GM23338 (cell line): ENCODE data around the gene CBARP. TPM values are rescaled to one million over a fixed set of nuclear protein-coding genes. Genes with fewer than 3 reads are reported as not detected.

Experiments
- ATAC-seq: fragments of 200-7000 bp; cut with Tn5 transposase; 3 replicates; pipeline ENCODE4 v1.9.1; 2020
- DNase-seq: peaks from one replicate; pipeline ENCODE4 v3.0.0-alpha.2; 2015; ENCODE audit warnings: low spot score
- H2AFZ ChIP-seq: fragments of 200-600 bp; sonication (generic); 2 replicates; pipeline ENCODE4 v1.8.0; 2016; ENCODE audit warnings: antibody characterized with exemption, mild to moderate bottlenecking, moderate library complexity
- H3F3A ChIP-seq: fragments of 200-600 bp; sonication (generic); replicated peaks from 2 replicates; pipeline ENCODE4 v1.8.0; 2017; ENCODE audit warnings: antibody characterized with exemption, mixed run types, low read depth
- H3K27ac ChIP-seq: fragments of 200-600 bp; sonication (generic); 2 replicates; pipeline ENCODE4 v1.6.1; 2016; ENCODE audit warnings: low read depth
- H3K27me3 ChIP-seq: fragments of 200-600 bp; sonication (generic); 2 replicates; pipeline ENCODE4 v1.8.0; 2016; ENCODE audit warnings: mild to moderate bottlenecking, mixed run types, moderate library complexity; ENCODE audit not compliant: insufficient read depth
- H3K36me3 ChIP-seq: fragments of 200-600 bp; sonication (generic); 2 replicates; pipeline ENCODE4 v1.8.0; 2016; ENCODE audit warnings: mild to moderate bottlenecking; ENCODE audit not compliant: insufficient read depth
- H3K4me1 ChIP-seq: fragments of 200-600 bp; sonication (generic); 2 replicates; pipeline ENCODE4 v1.8.0; 2016; ENCODE audit warnings: mild to moderate bottlenecking, moderate library complexity; ENCODE audit not compliant: insufficient read depth
- H3K4me2 ChIP-seq: fragments of 200-600 bp; sonication (generic); 2 replicates; pipeline ENCODE4 v1.7.1; 2017; ENCODE audit warnings: mixed run types
- H3K4me3 ChIP-seq: fragments of 200-600 bp; sonication (generic); 2 replicates; pipeline ENCODE4 v1.6.1; 2016; ENCODE audit warnings: mixed run types
- H3K79me2 ChIP-seq: fragments of 200-600 bp; sonication (generic); replicated peaks from 2 replicates; pipeline ENCODE4 v1.8.0; 2017; ENCODE audit warnings: mild to moderate bottlenecking; ENCODE audit not compliant: insufficient read depth
- H3K9me2 ChIP-seq: fragments of 200-600 bp; sonication (generic); 2 replicates; pipeline ENCODE4 v1.8.0; 2017; ENCODE audit not compliant: insufficient read depth
- H4K20me1 ChIP-seq: fragments of 200-600 bp; sonication (generic); replicated peaks from 2 replicates; pipeline ENCODE4 v1.8.0; 2017; ENCODE audit warnings: mild to moderate bottlenecking; ENCODE audit not compliant: insufficient read depth
- H3K27ac Mint-ChIP-seq: 2 replicates; pipeline ENCODE4 v1.8.0; 2020; ENCODE audit warnings: inconsistent platforms, mild to moderate bottlenecking, moderate library complexity, mixed read lengths
- H3K27me3 Mint-ChIP-seq: 3 replicates; pipeline ENCODE4 v1.8.0; 2022; ENCODE audit warnings: low read depth, mild to moderate bottlenecking, moderate library complexity, mixed read lengths, inconsistent platforms; ENCODE audit not compliant: insufficient read depth, poor library complexity
- H3K36me3 Mint-ChIP-seq: 3 replicates; pipeline ENCODE4 v1.8.0; 2021; ENCODE audit warnings: low read depth, mild to moderate bottlenecking, inconsistent platforms, moderate library complexity, mixed read lengths
- H3K4me1 Mint-ChIP-seq: 3 replicates; pipeline ENCODE4 v1.8.0; 2020; ENCODE audit warnings: mild to moderate bottlenecking, inconsistent platforms, mixed read lengths
- H3K4me3 Mint-ChIP-seq: 3 replicates; pipeline ENCODE4 v1.8.0; 2021; ENCODE audit warnings: moderate library complexity, mild to moderate bottlenecking, inconsistent platforms, mixed read lengths
- H3K9me3 Mint-ChIP-seq: 3 replicates; pipeline ENCODE4 v1.8.0; 2020; ENCODE audit warnings: moderate library complexity, mild to moderate bottlenecking, inconsistent platforms, mixed read lengths
- CTCF ChIP-seq, 2 experiments: fragments of 200-600 bp in 1 of 2; sonication (generic) in 1 of 2; conservative IDR thresholded peaks; 2 replicates each; pipeline versions ENCODE4 v1.5.1 to v1.6.1; 2016 to 2017; ENCODE audit warnings: antibody characterized with exemption in 2 of 2, low read depth in 2 of 2, mild to moderate bottlenecking in 2 of 2, moderate library complexity in 1 of 2
- EZH2 ChIP-seq: fragments of 200-600 bp; sonication (generic); IDR thresholded peaks from one replicate; pipeline ENCODE4 v1.8.0; 2017; ENCODE audit warnings: antibody characterized with exemption, mild to moderate bottlenecking, low read depth; ENCODE audit not compliant: unreplicated experiment
- JUNB ChIP-seq: IDR thresholded peaks from one replicate; pipeline ENCODE4 v1.6.1; 2016; ENCODE audit warnings: antibody characterized with exemption; ENCODE audit not compliant: unreplicated experiment
- NANOG ChIP-seq: IDR thresholded peaks from 2 replicates; pipeline ENCODE4 v1.6.1; 2016; ENCODE audit warnings: antibody characterized with exemption, borderline replicate concordance
- REST ChIP-seq: IDR thresholded peaks from one replicate; pipeline ENCODE4 v1.6.1; 2018; ENCODE audit warnings: antibody characterized with exemption; ENCODE audit not compliant: unreplicated experiment
- STAT1 ChIP-seq: IDR thresholded peaks from one replicate; pipeline ENCODE4 v1.6.1; 2016; ENCODE audit warnings: antibody characterized with exemption; ENCODE audit not compliant: unreplicated experiment
- ZNF462 ChIP-seq: fragments of 250-450 bp; sonication (Bioruptor Pico); IDR thresholded peaks from 2 replicates; pipeline ENCODE4 v1.5.0; 2020; ENCODE audit warnings: mild to moderate bottlenecking, moderate library complexity
- polyA plus RNA-seq: library from polyadenylated mRNA; unstranded; fragments of >200 nt; fragmentation: Nextera tagmentation; extraction: Ambion mirVana; gene quantifications from 2 replicates; pipeline ENCODE4 v1.2.1, GENCODE V29; 2016
- total RNA-seq: library from RNA; depleted of rRNA; stranded (reverse); fragments of >200 nt; shearing (Covaris generic); gene quantifications from 2 replicates; pipeline ENCODE4 v1.2.3, GENCODE V29; 2014

The CBARP gene
- total and polyA plus RNA-seq, 2 experiments from 2014 or later, result 2.0 to 14.1 TPM

- TF ChIP-seq REST (no peak), STAT1 (no peak)
Observed at GRCh38 chr19:1285737-1286360, 48.0 kb upstream of the CBARP start, which contains the start of gene EFNA2 (continued).

- no peaks in the 10 kb centered on the region for H3K9me2 ChIP-seq
- peaks cover 26% of the 10 kb centered on the region for H3K27me3 ChIP-seq
- ATAC-seq (peak; percentile 26), DNase-seq (peak; percentile 68)
- Mint-ChIP-seq H3K27ac (no peak overlapping the region), H3K9me3 (no peaks in the 10 kb centered on the region), H3K4me3 (peak overlapping the region; percentile 55), H3K36me3 (no peaks in the 10 kb centered on the region), H3K4me1 (peaks cover 13% of the 10 kb centered on the region), H3K27me3 (peaks cover 19% of the 10 kb centered on the region)
- H3K36me3 ChIP-seq, result no peaks in the 10 kb centered on the region
- H3K4me2 ChIP-seq, result peak overlapping the region; percentile 77
- no peaks in the 10 kb centered on the region for H3K79me2 ChIP-seq
- H3K4me1 ChIP-seq, result no peaks in the 10 kb centered on the region
- peak overlapping the region; percentile 60 for H3K4me3 ChIP-seq
- no peaks in the 10 kb centered on the region for H4K20me1 ChIP-seq
- H3K27ac ChIP-seq, result no peak overlapping the region
- peak overlapping the region; percentile 85; the same call in 1 of the 2 replicates for H2AFZ ChIP-seq
- H3F3A ChIP-seq, result peaks cover 20% of the 10 kb centered on the region
- TF ChIP-seq EZH2 (no peak), CTCF (conservative IDR thresholded peaks at IDR 0.05; ENCODE audit: low read depth in 2 of 2) (no peak), REST (no peak), NANOG (no peak), JUNB (no peak), ZNF462 (no peak)
Observed at GRCh38 chr19:1284979-1285736, 47.4 kb upstream of the CBARP start.
